Thymus (tissue), 11 donors: ENCODE data around the gene CD226. TPM values are rescaled to one million over a fixed set of nuclear protein-coding genes. Genes with fewer than 3 reads are reported as not detected.
"Not testable (repeated sequence)": the region's sequence is repeated elsewhere in the genome, so short reads cannot be mapped to it uniquely, and the experiment has no call there.

Experiments used
- DNase-seq, 9 donors: peaks; one replicate each; pipeline ENCODE4 v3.0.0-alpha.2; 2013; ENCODE audit warnings: low spot score in 9 of 9, low read depth in 6 of 9, missing footprints in 1 of 9
- H3K27ac ChIP-seq, 2 donors: one replicate each; pipeline ENCODE4 v1.5.1; 2013; ENCODE audit warnings: control low read depth in 1 of 2, low read depth in 1 of 2, low read length in 1 of 2, mild to moderate bottlenecking in 1 of 2, moderate library complexity in 1 of 2
- H3K27me3 ChIP-seq, 2 donors: one replicate each; pipeline ENCODE4 v1.5.1; 2013; ENCODE audit warnings: low read length in 1 of 2; ENCODE audit not compliant: control insufficient read depth in 2 of 2, insufficient read depth in 1 of 2
- H3K36me3 ChIP-seq, 2 donors: one replicate each; pipeline ENCODE4 v1.5.1; 2013; ENCODE audit warnings: low read length in 1 of 2, mild to moderate bottlenecking in 1 of 2, moderate library complexity in 1 of 2; ENCODE audit not compliant: control insufficient read depth in 2 of 2, insufficient read depth in 2 of 2
- H3K4me1 ChIP-seq, 2 donors: one replicate each; pipeline ENCODE4 v1.5.1; 2013; ENCODE audit warnings: low read length in 2 of 2; ENCODE audit not compliant: control insufficient read depth in 2 of 2, insufficient read depth in 2 of 2
- H3K4me3 ChIP-seq, 2 donors: one replicate each; pipeline ENCODE4 v1.5.1; 2013; ENCODE audit warnings: low read length in 2 of 2, control low read depth in 1 of 2, mild to moderate bottlenecking in 1 of 2
- H3K9me3 ChIP-seq, 2 donors: one replicate each; pipeline ENCODE4 v1.5.1; 2013; ENCODE audit warnings: low read length in 1 of 2, mild to moderate bottlenecking in 1 of 2; ENCODE audit not compliant: control insufficient read depth in 2 of 2, insufficient read depth in 1 of 2
- WGBS: extraction: QIAGEN DNeasy Blood & Tissue Kit; methylation state at CpG from one replicate; pipeline ENCODE4 v1.1.7; 2013; 5-methylcytosine and 5-hydroxymethylcytosine counted together
- polyA plus RNA-seq: library from polyadenylated mRNA; stranded (reverse); fragments of 200-250 nt; gene quantifications from one replicate; pipeline ENCODE4 v1.2.3, GENCODE V29; 2013
- total RNA-seq: library from RNA; stranded (reverse); fragments of 120-200 nt; gene quantifications from one replicate; pipeline ENCODE4 v1.2.4, GENCODE V29; 2013
- donor health status: healthy.

Gene CD226
- total and polyA plus RNA-seq, 2 donors = 4.1 to 16.7 TPM

DNA sequence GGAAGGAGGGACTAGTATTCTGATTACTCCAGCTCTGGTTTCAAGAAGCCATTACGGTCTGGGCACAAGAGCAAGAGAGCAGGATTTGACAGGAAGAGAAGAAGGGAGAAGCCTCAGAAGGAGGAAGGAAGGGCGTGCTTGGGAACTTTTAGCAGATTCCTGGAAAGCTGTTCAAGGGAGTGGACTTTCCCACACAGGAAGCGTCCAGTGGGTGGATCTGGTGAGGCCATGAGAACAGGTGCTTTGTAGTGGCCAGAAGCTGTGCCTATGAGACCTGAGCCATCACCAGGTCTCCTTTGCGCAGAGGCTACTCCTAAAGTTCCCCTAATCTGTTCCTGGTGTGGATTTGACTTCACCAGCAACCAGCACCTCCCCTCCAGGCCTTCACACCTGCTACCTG lies 62.3 kb downstream of the CD226 start:
- Histone ChIP-seq H3K36me3 (peaks cover 0 to 4% of the 10 kb centered on the region in 2 donors), H3K27ac (no peak overlapping the region), H3K9me3 (no peaks in the 10 kb centered on the region), H3K4me1 (no peaks in the 10 kb centered on the region), H3K4me3 (no peak overlapping the region), H3K27me3 (no peaks in the 10 kb centered on the region)
- DNase-seq = no peak
- 96% methylated on average over 4 of the region's 4 CpGs for WGBS

DNA sequence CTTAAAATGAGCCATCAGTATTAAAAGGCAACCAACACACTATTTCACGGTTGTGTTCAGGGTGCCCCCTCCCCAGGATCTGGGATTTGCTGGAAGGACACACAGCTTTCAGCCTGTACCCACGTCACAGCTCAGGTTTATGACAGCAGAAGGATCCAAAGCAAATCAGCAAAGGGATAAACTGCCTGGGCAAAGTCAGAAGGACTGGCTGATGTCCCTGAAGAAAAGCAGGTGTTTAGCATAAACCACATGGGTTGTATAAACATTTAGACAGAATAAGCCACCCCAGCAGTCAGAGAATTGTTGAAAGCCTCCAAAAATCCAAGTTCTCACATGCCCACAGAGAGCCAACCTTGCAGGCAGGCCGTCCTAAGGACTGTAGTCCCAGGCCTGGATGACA lies 63.9 kb downstream of the CD226 start:
- Histone ChIP-seq H3K27me3 (no peaks in the 10 kb centered on the region), H3K9me3 (no peaks in the 10 kb centered on the region), H3K27ac (no peak overlapping the region), H3K4me3 (no peak overlapping the region), H3K36me3 (peaks cover 0 to 4% of the 10 kb centered on the region in 2 donors), H3K4me1 (no peaks in the 10 kb centered on the region)
- WGBS = 64% methylated on average over 3 of the region's 3 CpGs
- no peak for DNase-seq

DNA sequence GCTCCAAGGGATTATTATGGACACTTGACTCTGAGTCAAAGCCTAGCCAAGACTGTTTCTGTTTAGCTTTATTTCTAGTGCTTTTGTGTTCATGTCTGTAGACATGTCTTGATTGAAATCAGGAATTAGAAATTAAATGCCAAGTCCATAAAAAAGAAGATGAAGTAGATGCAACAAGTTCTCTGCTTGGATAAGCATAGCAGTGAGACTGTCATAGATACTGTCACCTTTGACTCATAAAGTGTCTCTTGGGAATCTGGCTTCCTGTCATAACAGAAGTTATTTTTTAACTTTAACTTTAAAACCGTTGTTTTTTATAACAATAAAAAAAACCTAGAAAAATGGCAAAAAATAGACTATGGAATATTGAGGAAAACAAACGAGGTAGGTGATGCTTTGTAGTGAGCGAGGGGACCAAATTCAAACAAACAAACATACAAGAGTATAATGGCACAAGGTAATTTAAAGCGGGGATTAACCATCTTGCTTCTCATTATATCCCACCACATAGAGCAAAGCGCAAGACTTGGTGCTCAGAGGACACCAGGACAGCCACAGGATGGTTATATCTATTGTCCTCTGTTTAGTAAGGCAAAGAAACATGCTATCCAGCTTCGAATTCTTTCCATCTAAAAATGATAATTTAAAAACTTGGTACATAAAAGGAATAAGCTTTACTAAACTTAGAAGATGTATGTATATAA lies 64.6 kb downstream of the CD226 start:
- DNase-seq = no peak
- WGBS = 91% methylated on average over 6 of the region's 6 CpGs
- Histone ChIP-seq H3K9me3 (no peaks in the 10 kb centered on the region), H3K4me3 (no peak overlapping the region), H3K4me1 (no peaks in the 10 kb centered on the region), H3K36me3 (peaks cover 0 to 4% of the 10 kb centered on the region in 2 donors), H3K27me3 (no peaks in the 10 kb centered on the region), H3K27ac (no peak overlapping the region)

DNA sequence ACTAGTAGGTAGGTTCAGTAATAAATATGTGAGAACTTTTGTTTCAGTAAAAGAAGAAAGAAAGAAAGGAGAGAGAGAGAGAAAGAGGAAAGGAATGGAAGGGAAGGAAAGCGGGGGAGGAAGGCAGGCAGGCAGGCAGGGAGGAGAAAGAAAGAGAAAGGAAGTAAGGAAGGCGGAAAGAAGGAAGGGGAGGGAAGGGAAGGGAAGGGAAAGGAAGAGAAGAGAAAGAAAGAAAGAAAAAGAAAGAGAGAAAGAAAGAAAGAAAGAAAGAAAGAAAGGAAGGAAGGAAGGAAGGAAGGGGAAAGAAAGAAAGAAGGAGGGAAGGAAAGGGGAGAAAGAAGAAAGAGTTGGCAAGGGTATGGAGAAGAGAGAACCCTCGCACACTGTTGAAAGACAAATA lies 67.6 kb downstream of the CD226 start:
- Histone ChIP-seq H3K4me3 (no peak overlapping the region), H3K36me3 (no peaks in the 10 kb centered on the region), H3K9me3 (no peaks in the 10 kb centered on the region), H3K27me3 (no peaks in the 10 kb centered on the region), H3K4me1 (no peaks in the 10 kb centered on the region), H3K27ac (no peak overlapping the region)
- WGBS = 97% methylated on average over 3 of the region's 3 CpGs
- no peak for DNase-seq

DNA sequence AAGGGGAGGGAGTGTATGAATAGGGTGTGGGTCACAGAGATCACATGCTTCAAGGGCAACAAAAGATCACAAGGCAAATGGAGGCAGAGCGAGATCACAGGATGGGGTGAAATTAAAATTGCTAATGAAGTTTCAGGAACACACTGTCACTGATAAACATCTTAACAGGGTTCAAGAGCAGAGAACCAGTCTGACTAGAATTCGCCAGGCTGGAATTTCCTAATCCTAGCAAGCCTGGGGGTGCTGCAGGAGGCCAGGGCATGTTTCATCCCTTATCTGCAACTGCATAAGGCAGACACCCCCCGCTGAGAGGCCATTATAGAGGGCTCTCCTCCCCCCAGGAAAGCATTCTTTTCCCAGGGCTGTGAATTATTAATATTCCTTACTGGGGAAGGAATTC lies 68.6 kb downstream of the CD226 start:
- 78% methylated on average over 3 of the region's 3 CpGs for WGBS
- not testable (repeated sequence) for H3K36me3 ChIP-seq, H3K4me1 ChIP-seq, DNase-seq, H3K4me3 ChIP-seq, H3K27ac ChIP-seq, H3K27me3 ChIP-seq, H3K9me3 ChIP-seq

DNA sequence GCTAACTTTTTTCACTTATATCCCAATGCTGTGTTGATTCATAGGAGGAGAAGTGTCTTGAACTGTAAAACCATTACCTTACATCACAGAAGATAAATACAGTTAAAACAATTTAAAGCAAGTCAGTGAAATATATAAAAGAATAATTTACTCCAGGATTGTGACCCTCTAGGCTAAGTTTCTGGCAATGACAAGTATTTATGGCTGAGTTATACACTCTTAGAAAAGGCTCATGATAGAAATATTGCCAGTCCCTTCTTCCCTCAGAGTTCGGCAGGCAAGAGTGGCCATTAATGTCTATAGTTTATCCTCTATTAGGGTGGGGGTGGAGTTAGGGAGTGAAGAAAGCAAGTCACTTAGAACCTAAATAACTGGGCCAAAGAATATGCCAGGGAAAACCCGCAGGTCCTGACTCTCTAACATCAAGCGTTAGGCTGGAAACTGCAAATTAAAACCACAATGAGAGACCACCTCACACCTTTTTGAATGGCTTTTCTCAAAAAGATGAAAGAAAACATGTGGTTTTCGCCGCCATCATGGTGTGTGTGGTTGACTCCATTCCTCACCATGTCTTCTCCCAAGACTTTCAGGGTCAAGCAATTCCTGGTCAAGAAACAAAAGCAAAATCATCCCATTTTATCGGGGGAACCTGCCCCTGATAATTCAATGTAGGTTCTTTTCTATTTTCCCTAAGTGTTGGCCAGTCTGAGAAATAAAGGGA lies 69.3 kb downstream of the CD226 start:
- Histone ChIP-seq H3K4me1 (no peaks in the 10 kb centered on the region), H3K9me3 (no peaks in the 10 kb centered on the region), H3K36me3 (no peaks in the 10 kb centered on the region), H3K4me3 (no peak overlapping the region), H3K27ac (no peak overlapping the region), H3K27me3 (no peaks in the 10 kb centered on the region)
- DNase-seq = no peak
- 78% methylated on average over 6 of the region's 6 CpGs for WGBS

DNA sequence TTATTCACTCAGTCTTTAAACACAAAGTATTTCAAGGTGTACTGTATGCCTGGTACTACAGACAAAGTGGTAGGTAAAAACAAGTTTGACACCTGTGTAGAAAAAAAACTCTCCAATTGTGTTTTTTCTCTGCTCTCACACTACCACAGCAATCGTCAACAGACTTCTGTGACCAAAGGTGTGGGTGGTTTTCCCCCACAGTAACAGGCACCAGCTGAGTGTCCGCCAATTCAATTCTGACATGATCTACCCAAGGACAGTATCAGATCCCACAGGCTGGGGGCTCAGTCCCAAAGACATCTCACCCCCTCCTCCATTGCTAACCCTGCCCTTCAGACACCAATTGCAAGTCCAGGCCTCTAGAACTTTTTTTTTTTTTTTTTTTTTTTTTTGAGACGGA lies 71.2 kb downstream of the CD226 start:
- DNase-seq = no peak
- 91% methylated on average over 3 of the region's 3 CpGs for WGBS
- Histone ChIP-seq H3K36me3 (no peaks in the 10 kb centered on the region), H3K4me1 (no peaks in the 10 kb centered on the region), H3K9me3 (no peaks in the 10 kb centered on the region), H3K27ac (no peak overlapping the region), H3K27me3 (no peaks in the 10 kb centered on the region), H3K4me3 (no peak overlapping the region)

DNA sequence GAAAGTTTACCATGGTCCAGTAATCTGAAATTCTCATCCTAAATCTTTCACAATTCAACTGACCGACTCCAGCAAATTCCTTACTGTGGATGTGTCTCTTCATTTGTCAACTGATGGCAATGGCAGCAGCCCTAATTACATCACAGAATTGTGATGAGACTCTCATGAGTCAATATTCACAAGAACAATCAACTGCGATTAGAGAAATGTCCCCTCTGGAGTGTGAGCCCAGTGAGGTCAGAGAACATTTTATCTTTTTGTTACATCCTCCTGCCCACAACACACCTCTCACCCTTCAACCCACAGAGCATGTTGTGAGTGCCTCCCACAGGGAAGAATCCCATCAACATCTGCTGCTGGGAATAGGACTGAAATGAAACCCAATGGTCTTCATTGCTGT lies 73.6 kb downstream of the CD226 start:
- no peak for DNase-seq
- Histone ChIP-seq H3K36me3 (peaks cover 0 to 4% of the 10 kb centered on the region in 2 donors), H3K27me3 (no peaks in the 10 kb centered on the region), H3K4me1 (no peaks in the 10 kb centered on the region), H3K9me3 (no peaks in the 10 kb centered on the region), H3K27ac (no peak overlapping the region), H3K4me3 (no peak overlapping the region)
- WGBS = 98% methylated on average over 2 of the region's 2 CpGs

DNA sequence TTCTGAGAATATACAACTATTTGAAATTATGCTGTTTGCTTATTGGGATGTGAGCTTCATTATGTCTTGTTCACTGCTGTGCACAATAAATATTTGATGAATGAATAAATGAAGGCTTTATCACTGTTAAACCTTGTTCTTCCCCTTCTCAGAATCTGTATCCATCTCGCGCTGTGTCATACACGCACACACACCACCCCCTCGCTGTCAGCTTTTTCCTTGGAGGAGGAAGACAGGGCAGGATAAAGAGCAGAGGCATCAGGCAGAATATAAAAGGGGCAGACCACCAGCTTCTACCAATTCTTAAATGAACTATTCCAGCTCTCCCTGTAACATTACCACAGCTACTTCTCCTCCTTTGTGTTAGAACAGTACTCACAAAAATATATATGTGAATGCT lies 75.0 kb downstream of the CD226 start:
- H3K27ac ChIP-seq = no peak overlapping the region
- WGBS = 98% methylated on average over 4 of the region's 4 CpGs
- H3K4me3 ChIP-seq = no peak overlapping the region
- no peak for DNase-seq
- no peaks in the 10 kb centered on the region for H3K27me3 ChIP-seq
- no peaks in the 10 kb centered on the region for H3K4me1 ChIP-seq
- no peaks in the 10 kb centered on the region for H3K9me3 ChIP-seq
- peaks cover 0 to 4% of the 10 kb centered on the region in 2 donors for H3K36me3 ChIP-seq
